K562 (cell line): ENCODE measurements around the gene GPAT3. TPM values are rescaled to one million over a fixed set of nuclear protein-coding genes. Genes with fewer than 3 reads are reported as not detected.

Source experiments
- HDAC8 ChIP-seq: fragments of 450-650 bp; IDR thresholded peaks from 2 replicates; pipeline ENCODE4 v1.6.1; 2016; ENCODE audit warnings: mild to moderate bottlenecking, missing genetic modification characterization, moderate library complexity, missing compliant biosample characterization
- MAFG ChIP-seq: fragments of 450-650 bp; conservative IDR thresholded peaks from 2 replicates; pipeline ENCODE4 v1.6.1; 2016; ENCODE audit warnings: missing genetic modification characterization, missing compliant biosample characterization
- TEAD1 ChIP-seq, 2 experiments: fragments of 450-650 bp in 1 of 2; sonication (generic) in 1 of 2; formaldehyde crosslinking; IDR thresholded peaks; 2 replicates each; pipeline versions ENCODE4 v1.4.0 to v1.8.0; 2020 to 2022; ENCODE audit warnings: mild to moderate bottlenecking in 2 of 2, missing genetic modification reagents in 1 of 2
- TEAD4 ChIP-seq, 2 experiments: sonication (generic) in 1 of 2; formaldehyde crosslinking in 1 of 2; IDR thresholded peaks; 2 replicates each; pipeline versions ENCODE4 v1.6.1 to v1.8.0; 2012 to 2022; ENCODE audit warnings: borderline replicate concordance in 1 of 2, inconsistent platforms in 1 of 2, low read length in 1 of 2, mild to moderate bottlenecking in 1 of 2, missing genetic modification reagents in 1 of 2
- TRIM28 ChIP-seq: fragments of 450-650 bp; IDR thresholded peaks from 2 replicates; pipeline ENCODE4 v1.6.1; 2017
- TSHZ1 ChIP-seq: fragments of 250-450 bp; sonication (Bioruptor Pico); IDR thresholded peaks from 2 replicates; pipeline ENCODE4 v1.4.0; 2020; ENCODE audit warnings: mild to moderate bottlenecking, moderate library complexity
- USF2 ChIP-seq: sonication (generic); formaldehyde crosslinking; IDR thresholded peaks from 2 replicates; pipeline ENCODE4 v1.5.0; 2020; ENCODE audit warnings: missing genetic modification reagents
- polyA plus RNA-seq, 8 experiments: library from polyadenylated mRNA; depleted of rRNA in 4 of 8; stranded (reverse) in 5 of 8; unstranded in 3 of 8; fragments of >200 nt; fragmentation: Nextera tagmentation in 2 of 8; fragmentation: Illumina TruSeq in 1 of 8; extraction: Ambion mirVana in 2 of 8; extraction: Trizol in 1 of 8; gene quantifications; 2 replicates each; pipeline versions ENCODE4 v1.2.1 to v1.2.3, GENCODE V29; 2011 to 2014; ENCODE audit warnings: inconsistent platforms in 1 of 8, missing spikeins in 1 of 8
- total RNA-seq, 7 experiments: library from RNA; depleted of rRNA in 6 of 7; stranded (reverse); fragments of >200 nt in 6 of 7; fragmentation: Illumina TruSeq in 2 of 7; extraction: Trizol in 2 of 7; gene quantifications; 2 replicates each; pipeline versions ENCODE4 v1.2.1 to v1.2.3, GENCODE V29; 2011 to 2021; ENCODE audit warnings: low replicate concordance in 1 of 7

The GPAT3 gene
- total and polyA plus RNA-seq, 9 of the 15 experiments (the other 6 are each of a cell fraction or from before 2014, with no cell fraction given): 4.1 to 16.1 (median 13.1) TPM

DNA sequence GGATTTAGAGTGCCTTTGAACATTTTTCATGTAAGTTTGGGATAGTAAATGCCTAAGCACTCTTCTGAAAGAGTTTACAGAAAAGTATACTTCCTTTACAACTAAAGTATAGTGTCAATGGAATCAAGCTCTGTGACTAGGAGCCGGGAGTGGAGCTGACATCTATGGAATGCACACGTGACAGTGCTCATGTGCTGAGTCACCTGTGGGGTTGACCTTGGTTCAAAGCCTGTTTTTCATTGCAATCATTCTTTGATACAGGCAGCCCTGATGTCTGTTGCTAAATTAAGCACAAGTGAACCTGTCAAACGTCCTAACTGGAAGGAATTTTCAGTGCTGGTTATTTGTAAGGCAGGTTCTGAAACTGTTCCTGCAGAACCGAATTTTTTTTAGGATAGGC, 82.5 kb downstream of the GPAT3 start (continued):
- TF ChIP-seq TSHZ1 (CRISPR knock-in tag) (no peak), USF2 (CRISPR knock-in tag) (peak; percentile 75), MAFG (tag) (peak; percentile 49; the same call in 1 of the 2 replicates), TEAD1 (CRISPR knock-in tag; IDR thresholded peaks at IDR 0.05) (no peak), HDAC8 (tag) (no peak), TEAD4 (IDR thresholded peaks at IDR 0.05; ENCODE audit: low read length) (peak; percentile 18; the same call in 1 of the 2 replicates), TEAD4 (CRISPR knock-in tag; IDR thresholded peaks at IDR 0.05; ENCODE audit: borderline replicate concordance) (no peak), TRIM28 (no peak)
